ENCODE data around the gene APH1A.
A peak's percentile ranks its signal among the peaks of the same experiment; 100 is the strongest.
"Not testable (repeated sequence)": the region's sequence is repeated elsewhere in the genome, so short reads cannot be mapped to it uniquely, and the experiment has no call there.

APH1A gene

GRCh38 chr1:150267896-150268295 lies 920 bp downstream of the APH1A start:
- DNase-seq: no peak

DNA sequence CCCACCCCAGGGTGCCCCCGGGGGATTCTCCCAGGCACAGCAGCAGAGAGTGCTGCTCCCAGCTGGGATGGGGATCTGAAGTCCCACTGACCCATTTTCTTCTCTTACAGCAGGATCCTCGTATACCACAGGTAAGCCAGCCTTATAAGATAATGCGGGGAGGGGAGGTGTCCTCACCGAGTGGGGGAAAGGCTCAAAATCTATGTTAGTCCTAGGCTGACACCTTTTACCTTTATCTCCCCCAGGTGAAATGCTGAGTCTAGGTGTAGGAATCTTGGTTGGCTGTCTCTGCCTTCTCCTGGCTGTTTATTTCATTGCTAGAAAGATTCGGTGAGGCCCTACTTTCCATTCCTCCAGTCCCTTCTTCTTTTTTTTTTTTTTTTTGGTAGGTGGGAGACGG lies 5.3 kb downstream of the APH1A start:
- no peak for DNase-seq

DNA sequence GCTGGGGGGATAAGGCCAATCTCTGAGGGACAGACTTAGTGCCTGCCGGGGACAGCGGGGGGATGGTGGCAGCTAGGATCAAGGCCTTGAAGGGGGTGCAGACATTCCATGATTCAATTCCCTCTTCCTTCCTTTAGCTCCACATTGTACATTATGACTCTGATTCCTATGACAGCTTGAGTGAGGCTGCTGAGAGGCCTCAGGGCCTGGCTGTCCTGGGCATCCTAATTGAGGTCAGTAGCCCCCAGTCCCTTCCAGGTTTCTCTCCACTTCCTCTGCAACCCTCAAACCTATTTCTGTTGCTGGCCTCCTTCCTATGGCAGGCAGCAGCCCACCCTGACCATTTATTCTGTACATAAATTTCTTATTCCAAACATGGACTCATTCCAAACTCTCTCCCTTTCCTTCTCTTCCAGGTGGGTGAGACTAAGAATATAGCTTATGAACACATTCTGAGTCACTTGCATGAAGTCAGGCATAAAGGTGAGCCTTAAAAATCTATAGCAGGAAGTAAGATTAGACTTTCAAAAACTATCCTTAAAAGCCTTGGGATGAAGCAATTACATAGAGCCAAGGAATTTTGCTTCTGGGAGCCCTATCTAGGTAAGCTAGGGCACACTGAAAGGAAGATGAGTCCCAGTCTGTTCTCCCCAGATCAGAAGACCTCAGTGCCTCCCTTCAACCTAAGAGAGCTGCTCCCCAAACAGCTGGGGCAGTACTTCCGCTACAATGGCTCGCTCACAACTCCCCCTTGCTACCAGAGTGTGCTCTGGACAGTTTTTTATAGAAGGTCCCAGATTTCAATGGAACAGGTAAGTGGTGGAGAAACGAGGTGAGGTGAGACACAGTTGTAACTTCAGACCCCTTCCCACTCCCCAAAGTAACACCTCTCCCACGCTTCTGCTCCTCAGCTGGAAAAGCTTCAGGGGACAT lies 6.2 kb downstream of the APH1A start:
- DNase-seq: no peak

GRCh38 chr1:150261367-150261766 lies 7.4 kb downstream of the APH1A start:
- DNase-seq: no peak

DNA sequence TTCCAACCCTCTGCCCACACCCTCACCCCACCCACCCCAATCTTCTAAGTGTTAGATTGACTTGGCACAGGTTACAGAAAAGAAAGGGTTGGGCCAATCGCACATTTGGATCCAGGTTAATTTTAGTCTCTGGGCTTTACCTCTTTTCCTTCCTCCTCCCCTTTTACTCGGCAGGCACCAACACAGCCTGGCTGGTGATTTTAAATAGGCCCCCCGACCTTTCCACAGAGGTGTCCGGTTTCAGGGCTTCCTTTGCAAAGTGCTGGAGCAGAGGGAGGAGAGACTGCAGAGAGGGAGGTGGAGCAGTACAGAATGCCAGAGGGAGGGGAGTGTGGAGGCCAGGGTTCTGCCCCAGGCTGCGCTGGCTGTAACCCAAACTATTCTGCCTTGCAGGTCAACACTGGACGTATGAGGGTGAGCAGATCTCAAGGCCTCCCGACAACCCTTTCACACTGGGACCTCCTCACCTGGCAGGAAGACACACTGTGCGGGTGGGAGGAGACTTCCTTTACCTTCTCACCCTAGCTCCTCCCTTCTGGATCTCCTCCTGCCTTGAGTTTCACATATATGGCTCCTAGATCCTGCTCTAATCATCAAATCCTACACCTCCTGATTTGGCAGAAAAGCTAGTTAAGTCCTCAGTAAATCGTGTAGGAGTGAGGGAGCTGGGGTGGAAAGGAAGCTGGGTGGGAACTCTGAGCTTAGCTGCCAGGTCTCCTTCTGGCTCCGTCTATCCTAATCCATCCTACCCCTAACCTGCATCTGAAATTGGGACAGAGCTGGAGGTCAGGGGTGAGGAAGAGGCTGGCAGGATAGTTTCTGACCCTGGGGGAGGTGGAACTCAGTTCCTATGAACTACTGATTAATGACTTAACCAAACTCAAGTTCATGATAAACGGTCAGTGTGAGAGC lies 8.8 kb downstream of the APH1A start:
- no peak for DNase-seq

DNA sequence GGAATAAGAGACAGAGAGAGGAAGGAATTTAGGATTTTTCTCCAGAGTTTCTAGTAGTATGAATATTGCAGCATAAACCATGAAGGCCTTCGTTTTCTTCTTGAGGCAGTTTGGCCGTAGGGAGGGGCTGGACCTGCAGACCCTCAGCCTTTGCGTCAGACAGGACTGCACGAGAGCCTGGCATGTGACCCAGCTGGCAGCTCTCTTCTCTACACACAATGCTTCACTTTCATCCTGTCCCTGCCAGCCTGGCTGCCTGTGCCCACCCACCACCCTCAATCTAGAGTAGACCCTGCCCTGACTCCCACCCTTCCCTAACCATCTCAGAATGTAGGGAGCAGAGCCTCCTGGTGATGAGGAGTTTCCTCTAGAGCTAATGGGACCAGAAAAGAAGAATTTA lies 9.6 kb downstream of the APH1A start:
- no peak for DNase-seq

GRCh38 chr1:150257624-150258585 lies 10.9 kb downstream of the APH1A start, which contains the start of gene CA14:
Gene CA14 (plus strand): TSS chr1:150257774. CDS start chr1:150258129, 355 bp downstream.
- DNase-seq: no peak

- DNase-seq: no peak
These were observed 12.1 kb downstream of the APH1A start for GRCh38 chr1:150256554-150257341.

GRCh38 chr1:150256198-150256553 lies 12.6 kb downstream of the APH1A start:
- no peak for DNase-seq

DNA sequence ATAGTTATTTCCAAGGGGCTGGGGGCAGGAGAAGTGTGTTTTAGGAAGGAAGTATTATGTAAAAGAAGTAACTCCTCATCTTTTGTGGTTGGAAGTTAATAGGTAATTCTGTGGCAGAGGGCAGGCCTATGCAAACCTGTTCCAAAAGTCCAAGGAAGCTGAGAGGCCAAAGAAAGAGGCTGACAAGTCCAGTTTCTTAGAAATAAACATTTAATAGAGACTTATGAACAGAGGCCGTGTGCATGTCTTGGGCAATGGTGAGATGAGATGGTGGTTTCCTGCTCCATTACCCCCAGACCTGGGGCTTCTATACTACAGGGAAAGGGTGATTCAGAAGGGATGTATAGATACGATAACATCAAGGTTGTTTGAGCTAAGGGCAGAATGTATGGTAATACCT lies 18.9 kb downstream of the APH1A start:
- DNase-seq: no peak

DNA sequence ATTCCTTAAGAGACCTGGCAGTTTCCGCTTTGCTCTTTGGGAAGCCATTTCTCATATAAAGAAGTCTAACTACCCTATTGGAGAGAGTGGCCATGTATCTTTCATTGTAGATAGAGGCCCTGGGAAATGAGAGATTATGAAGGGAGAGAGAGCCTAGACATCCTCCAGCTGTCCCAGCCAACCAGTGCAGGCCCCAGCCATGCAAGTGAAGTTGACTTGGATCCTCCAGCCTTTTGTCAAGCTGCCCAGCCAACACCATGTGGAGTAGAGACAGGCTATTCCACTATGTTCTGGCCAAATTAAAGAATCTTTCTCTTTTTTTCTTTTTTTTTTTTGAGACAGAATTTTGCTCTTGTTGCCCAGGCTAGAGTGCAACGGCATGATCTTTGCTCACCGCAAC lies 25.8 kb downstream of the APH1A start:
- DNase-seq: no peak

GRCh38 chr1:150237746-150238145 lies 31.1 kb downstream of the APH1A start:
- no peak for DNase-seq

GRCh38 chr1:150237176-150237575 lies 31.6 kb downstream of the APH1A start:
- not testable (repeated sequence) for DNase-seq

GRCh38 chr1:150236614-150237100 lies 32.2 kb downstream of the APH1A start:
- DNase-seq: no peak

DNA sequence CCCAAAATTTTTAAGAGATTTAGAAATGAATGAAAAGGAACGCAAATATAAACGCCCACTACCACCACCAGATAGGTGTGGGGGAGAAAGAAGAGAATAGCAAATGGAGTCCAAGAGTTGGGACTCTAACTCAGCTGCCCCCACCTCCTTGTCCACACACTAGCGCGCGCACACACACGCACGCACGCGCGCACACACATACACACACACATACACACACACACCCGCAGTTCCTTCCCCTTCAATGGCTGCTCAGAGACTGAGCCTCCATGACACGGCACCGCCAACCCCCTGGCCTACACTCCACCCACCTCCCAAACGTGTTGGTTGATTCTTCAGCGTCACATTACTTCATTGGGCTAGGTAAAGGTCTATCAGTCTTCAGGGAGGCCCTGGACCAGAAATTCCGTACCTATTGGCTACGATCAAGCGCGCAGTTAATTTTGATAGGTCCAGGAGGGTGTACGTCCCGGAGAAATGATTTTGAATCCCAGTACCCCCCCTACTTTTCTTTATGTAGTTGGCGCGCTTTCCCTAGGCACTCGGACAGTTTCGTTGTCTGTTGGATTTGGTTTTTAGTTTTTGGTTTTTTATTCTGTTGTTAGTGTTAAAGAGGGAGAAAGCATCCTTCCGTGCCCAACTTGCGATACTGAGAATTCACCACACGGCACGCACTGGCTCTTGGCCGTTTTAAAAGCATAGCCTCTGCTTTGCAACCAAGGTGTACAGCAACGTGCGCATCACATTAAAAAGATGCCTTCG lies 32.8 kb downstream of the APH1A start, which contains the start of gene ANP32E:
Gene ANP32E (minus strand): TSS at position 261 of the 762 bp plus-strand sequence. CDS start 326 bp downstream, outside the sequence.
- DNase-seq: peak; percentile 98

DNA sequence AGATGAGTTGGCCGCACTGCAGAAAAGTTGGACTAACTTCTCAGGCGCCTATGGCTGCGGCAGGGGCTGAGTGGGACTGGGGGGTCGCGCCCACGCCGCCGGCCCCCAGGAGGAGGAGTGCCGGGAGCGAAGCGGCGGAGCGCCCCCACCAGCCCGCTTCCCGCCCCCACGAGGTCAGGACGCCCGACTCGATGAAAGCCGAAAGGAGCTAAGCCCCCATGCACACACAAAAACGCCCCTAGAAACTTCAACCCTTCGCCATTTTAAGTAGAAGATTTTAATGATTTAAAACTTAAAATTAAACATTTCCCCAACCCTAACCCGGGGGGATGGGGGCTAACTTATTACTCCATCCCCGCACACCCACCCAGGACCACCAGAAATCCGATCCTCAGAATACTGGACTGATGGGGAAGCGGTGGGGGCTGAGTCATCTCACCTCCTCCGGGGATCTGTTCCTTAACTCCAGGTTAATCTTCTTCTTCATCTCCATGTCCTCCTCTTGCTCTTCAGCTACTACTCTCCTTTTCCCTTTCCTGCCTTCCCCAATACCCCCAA lies 33.4 kb downstream of the APH1A start:
- no peak for DNase-seq

- peak; percentile 22 to 30 for DNase-seq
These were observed 34.1 kb downstream of the APH1A start for GRCh38 chr1:150234566-150235293.

- DNase-seq: no peak
These were observed 34.6 kb downstream of the APH1A start for GRCh38 chr1:150234309-150234565.
